ENCODE results near the gene KCTD16.

Gene KCTD16

DNA sequence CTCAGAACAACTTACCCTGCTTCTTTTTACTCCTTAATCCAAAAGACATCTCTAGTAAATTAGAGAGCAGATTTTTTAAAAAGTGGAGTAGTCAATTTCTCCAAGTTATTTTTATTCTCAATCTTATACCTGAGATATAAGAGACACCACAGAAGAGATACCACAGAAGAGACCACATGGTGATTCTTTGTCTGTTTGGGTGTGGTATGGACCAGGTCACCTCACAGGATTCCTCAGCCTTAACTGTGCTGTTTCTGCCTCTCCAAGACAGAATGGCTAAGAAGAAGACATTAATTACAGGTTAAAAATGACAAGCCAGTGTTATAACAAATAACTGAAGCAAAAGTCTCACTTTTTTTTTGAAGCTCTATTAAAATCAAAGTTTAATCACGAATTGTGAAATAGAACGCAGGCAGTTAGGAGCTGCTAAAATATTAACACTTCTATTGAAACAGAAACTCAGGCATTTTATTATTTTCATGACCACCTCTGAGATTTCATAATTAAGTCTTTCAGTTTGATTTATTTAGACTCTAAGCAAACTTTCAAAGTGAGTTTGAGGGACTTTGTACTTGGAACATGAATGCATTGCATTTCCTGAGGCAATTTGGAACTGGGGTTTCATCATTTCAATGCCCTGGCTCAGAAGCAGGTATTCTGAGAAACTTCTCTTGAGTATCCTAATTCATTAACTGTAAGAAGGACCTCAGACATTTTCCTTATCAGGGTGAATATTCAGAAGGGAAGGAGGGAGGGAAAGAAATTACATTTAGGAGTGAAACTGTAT lies 280.7 kb downstream of the KCTD16 start:
- H3K36me3 Mint-ChIP-seq = no peaks in the 10 kb centered on the region
- H3K4me3 Mint-ChIP-seq = no peak overlapping the region
- no peaks in the 10 kb centered on the region for H3K4me1 Mint-ChIP-seq
- H3K9me3 Mint-ChIP-seq = peaks cover 10% of the 10 kb centered on the region
- H3K27ac Mint-ChIP-seq = no peak overlapping the region
- no peaks in the 10 kb centered on the region for H3K27me3 Mint-ChIP-seq

DNA sequence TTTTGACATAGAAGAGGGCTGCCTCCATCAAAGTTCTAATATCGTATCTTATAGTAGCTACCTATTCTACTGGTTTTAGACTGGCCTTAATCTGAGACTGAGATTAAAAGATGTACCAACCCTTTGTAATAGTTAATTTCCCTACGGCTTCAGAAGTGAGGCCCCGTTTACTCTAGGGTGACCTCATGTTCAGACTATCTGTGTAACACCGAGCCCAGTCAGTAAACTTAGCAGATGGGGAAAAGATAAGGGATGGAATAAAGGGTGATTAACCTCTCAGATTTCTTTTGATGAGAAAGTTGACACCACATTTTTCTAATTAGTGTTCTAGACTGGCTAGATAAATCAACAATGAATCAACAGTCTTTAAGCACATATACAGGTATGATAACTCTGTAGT lies 283.1 kb downstream of the KCTD16 start:
- Mint-ChIP-seq H3K27ac (no peak overlapping the region), H3K27me3 (no peaks in the 10 kb centered on the region), H3K4me1 (no peaks in the 10 kb centered on the region), H3K4me3 (no peak overlapping the region), H3K9me3 (peaks cover 10% of the 10 kb centered on the region), H3K36me3 (no peaks in the 10 kb centered on the region)

DNA sequence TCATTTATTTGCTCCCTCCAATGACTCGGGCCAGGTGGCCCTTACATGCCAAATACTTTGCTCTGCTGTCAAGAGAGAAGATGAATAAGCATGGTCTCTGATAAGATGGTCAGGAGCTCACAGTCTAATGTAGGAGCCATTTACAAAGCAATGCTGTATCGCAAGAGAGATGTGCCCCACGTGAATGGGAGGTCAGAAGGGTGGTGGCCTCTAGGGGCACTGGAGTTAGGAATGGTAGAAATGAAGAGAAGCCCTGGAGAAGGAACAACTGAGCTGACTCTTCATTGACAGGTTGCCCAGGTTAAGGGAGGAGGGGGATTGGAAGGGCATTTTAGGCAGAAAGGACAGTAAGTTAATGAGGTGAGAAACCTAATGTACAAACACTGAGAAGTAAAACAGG lies 286.5 kb downstream of the KCTD16 start:
- Mint-ChIP-seq H3K4me1 (no peaks in the 10 kb centered on the region), H3K27me3 (no peaks in the 10 kb centered on the region), H3K4me3 (no peak overlapping the region), H3K36me3 (no peaks in the 10 kb centered on the region), H3K27ac (peak overlapping the region; percentile 26), H3K9me3 (peaks cover 10% of the 10 kb centered on the region)

DNA sequence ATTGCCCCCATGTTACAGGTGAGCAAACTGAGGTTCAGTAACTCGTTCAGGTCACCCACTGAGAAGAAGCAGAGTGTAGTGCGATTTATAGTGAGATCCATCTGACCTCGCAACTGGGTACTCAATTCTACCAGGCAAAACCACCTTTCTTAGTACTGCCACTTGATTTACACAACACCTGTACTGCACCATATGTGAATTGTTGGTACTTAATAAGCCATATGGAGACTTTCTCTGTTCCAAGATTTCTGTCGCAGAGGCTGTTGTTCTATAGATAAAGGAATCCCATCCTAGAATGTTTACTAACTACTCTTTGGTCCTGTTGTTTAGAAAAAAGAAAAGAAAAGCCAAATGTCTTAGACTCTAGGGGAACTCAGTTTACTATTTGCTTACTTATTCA lies 287.5 kb downstream of the KCTD16 start:
- H3K4me3 Mint-ChIP-seq = no peak overlapping the region
- no peak overlapping the region for H3K27ac Mint-ChIP-seq
- peaks cover 10% of the 10 kb centered on the region for H3K9me3 Mint-ChIP-seq
- no peaks in the 10 kb centered on the region for H3K36me3 Mint-ChIP-seq
- no peaks in the 10 kb centered on the region for H3K27me3 Mint-ChIP-seq
- no peaks in the 10 kb centered on the region for H3K4me1 Mint-ChIP-seq

DNA sequence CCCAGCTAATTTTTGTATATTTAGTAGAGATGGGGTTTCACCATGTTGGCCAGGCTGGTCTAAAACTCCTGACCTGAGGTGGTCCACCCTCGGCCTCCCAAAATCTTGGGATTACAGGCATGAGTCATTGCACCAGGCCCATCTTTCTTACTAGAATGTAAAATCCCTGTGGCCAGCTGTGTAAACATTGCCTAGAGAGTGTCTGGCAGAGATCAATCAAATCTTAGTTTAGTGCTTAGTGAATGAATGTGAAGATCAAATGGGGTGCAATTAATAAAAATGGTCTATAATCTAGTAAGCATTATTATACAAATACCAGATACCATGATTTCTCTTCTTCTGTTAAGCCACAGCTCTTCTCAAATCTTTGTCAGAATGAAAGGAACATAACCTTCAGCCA lies 289.9 kb downstream of the KCTD16 start:
- Mint-ChIP-seq H3K27ac (no peak overlapping the region), H3K4me1 (no peaks in the 10 kb centered on the region), H3K36me3 (no peaks in the 10 kb centered on the region), H3K27me3 (no peaks in the 10 kb centered on the region), H3K9me3 (peaks cover 10% of the 10 kb centered on the region), H3K4me3 (no peak overlapping the region)

DNA sequence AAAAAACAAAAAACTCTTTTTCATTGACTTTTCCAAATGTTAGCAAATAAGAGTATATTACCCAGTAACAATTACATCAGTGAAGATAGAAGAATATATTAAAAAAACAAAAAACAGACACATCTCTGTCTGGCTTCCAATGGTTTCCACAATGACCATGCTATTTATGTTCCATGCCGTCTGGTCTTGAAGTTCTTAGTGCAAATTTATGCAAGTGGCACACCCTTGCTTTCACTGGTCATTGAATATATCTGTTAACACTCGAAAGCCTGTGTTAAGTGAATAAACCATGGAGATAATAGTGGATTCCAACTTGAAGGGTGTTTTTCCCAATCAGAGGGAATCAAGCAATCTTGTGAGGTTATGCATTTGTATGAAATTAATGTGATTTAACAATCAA lies 291.9 kb downstream of the KCTD16 start:
- Mint-ChIP-seq H3K27me3 (no peaks in the 10 kb centered on the region), H3K27ac (no peak overlapping the region), H3K9me3 (peaks cover 10% of the 10 kb centered on the region), H3K4me3 (no peak overlapping the region), H3K4me1 (no peaks in the 10 kb centered on the region), H3K36me3 (no peaks in the 10 kb centered on the region)

DNA sequence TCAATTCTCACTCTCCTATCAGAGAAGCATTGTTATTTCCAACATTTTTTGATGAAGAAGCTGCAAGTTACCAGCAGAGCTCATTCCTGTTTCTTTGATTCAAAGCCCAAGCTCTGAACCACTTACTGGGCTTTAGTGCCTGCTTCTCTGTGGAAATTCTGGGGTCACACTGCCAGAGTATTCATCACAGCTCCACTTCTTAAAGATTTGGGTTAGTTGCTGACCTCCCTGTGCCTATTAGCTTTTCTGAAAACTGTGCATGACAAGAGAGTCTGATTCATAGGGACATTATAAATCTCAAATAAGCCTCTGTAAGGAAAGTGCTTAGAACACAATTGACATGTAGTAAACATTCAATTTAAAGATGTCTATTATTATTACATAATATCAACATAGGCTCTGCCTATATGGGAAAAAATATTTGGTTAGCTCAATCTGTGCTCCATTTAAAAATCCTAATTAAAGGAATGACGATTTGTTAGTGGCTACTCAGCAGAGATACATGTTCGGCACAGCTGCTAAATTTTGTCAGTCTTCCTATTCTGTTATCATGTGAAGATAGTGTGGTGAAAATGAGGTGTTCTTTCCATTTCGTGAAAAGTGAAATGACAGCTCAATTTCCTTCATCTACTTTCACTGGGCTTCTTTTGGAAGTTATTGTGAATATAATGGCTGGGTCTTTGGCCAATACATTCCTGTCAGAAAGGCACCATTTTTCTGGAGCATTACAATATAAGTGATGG lies 293.0 kb downstream of the KCTD16 start:
- Mint-ChIP-seq H3K27me3 (peaks cover 1% of the 10 kb centered on the region), H3K27ac (no peak overlapping the region), H3K4me3 (no peak overlapping the region), H3K36me3 (no peaks in the 10 kb centered on the region), H3K9me3 (peaks cover 10% of the 10 kb centered on the region), H3K4me1 (no peaks in the 10 kb centered on the region)

DNA sequence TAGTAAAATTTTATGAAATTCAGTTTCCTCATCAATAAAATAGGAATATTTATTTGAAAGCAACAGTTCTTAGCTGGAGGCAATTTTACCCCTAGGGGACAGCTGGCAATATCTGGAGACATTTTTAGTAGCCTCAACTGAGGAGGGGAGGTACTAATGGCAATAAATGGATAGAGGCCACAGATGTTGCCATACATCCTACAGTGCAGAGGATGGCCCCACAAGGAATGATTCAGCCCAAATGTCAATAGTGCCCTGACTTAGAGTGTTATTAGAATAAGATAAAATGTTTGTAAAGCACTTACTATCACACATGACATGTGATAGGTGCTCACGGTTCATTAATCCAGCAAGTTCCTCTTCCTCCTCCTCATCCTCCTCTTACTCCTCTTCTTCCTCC lies 293.6 kb downstream of the KCTD16 start:
- H3K27me3 Mint-ChIP-seq = peaks cover 1% of the 10 kb centered on the region
- no peaks in the 10 kb centered on the region for H3K36me3 Mint-ChIP-seq
- H3K27ac Mint-ChIP-seq = no peak overlapping the region
- no peak overlapping the region for H3K4me3 Mint-ChIP-seq
- H3K4me1 Mint-ChIP-seq = no peaks in the 10 kb centered on the region
- peaks cover 10% of the 10 kb centered on the region for H3K9me3 Mint-ChIP-seq

DNA sequence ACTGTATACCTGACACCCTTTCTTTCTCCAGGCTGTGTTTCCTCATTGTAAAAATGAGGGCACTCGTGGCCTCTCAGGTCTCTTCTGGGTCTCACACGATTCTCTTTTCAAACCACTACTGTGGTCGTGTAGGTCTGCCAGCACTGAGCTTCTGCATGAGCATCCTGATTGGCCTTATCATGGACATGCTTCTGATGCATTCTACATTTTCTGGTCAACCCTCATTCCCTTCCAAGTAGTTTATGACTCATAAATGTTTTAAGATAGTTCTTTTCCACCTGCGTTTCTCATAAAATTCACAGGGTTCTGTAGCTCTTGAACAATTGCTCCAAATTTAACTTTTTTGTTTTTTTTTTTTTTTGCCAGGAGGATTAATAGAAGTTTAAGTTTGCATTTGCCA lies 294.8 kb downstream of the KCTD16 start:
- H3K36me3 Mint-ChIP-seq = no peaks in the 10 kb centered on the region
- H3K9me3 Mint-ChIP-seq = peaks cover 5% of the 10 kb centered on the region
- H3K27me3 Mint-ChIP-seq = peaks cover 1% of the 10 kb centered on the region
- H3K4me1 Mint-ChIP-seq = no peaks in the 10 kb centered on the region
- H3K4me3 Mint-ChIP-seq = no peak overlapping the region
- H3K27ac Mint-ChIP-seq = no peak overlapping the region

DNA sequence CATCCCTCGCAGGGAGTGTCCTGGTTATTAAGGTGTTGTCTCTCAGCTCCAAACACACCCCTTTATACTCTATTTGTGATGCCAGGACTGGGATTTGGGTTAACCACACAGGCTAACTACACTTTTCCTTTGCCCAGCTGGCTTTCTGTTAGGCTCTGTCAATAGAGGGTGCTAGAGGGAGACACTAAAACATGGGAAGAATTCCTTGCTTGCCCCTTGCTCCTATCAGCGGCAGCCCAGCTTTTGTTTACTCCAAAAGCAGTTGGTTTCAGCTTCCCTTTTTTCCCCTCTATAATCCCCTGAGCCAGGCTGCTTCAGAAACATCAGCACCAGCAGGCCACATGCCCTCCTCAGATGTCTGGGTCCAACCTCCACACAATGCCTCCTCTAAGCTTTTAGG lies 297.1 kb downstream of the KCTD16 start:
- H3K27ac Mint-ChIP-seq = no peak overlapping the region
- H3K36me3 Mint-ChIP-seq = no peaks in the 10 kb centered on the region
- H3K27me3 Mint-ChIP-seq = peaks cover 1% of the 10 kb centered on the region
- no peaks in the 10 kb centered on the region for H3K9me3 Mint-ChIP-seq
- no peak overlapping the region for H3K4me3 Mint-ChIP-seq
- H3K4me1 Mint-ChIP-seq = no peaks in the 10 kb centered on the region

DNA sequence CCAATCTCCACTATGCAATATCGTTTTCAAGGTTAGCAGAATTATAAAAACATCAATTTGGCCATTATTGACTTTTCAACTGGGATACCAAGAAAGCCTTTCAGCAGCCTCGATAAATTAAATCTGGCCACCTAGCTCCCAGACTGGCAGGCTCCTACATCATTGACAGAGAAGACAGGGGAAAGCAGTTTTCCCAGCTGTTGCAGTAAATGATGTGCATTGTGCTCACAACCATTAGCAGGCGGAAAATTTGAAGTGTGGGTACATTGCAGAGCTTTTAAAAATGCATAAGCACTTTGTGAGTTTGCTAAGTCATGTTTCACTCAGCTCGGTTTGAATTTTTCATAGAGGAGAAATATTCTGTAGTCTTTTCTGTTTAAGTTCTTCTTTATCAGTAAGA lies 297.9 kb downstream of the KCTD16 start:
- no peak overlapping the region for H3K27ac Mint-ChIP-seq
- H3K4me1 Mint-ChIP-seq = no peaks in the 10 kb centered on the region
- no peaks in the 10 kb centered on the region for H3K9me3 Mint-ChIP-seq
- peaks cover 1% of the 10 kb centered on the region for H3K27me3 Mint-ChIP-seq
- H3K4me3 Mint-ChIP-seq = no peak overlapping the region
- no peaks in the 10 kb centered on the region for H3K36me3 Mint-ChIP-seq

DNA sequence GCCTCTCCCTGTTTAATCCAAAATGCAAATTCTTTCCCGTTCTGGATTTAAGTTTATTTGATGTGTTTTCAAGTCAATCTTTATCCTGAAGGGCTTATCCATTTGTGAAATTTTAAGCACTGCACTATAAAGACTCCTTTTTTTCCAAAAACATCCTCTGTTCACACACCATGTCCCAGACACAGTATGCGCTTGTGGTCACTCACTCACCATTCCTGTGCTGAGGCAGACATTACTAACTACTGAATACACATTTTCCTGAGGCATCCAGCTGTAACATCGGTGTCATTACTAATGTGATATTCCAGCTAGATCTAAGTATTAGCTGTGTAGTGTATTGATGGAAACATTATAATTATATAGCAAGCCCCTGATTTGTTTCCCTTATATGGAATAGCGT lies 298.4 kb downstream of the KCTD16 start:
- Mint-ChIP-seq H3K4me3 (no peak overlapping the region), H3K36me3 (no peaks in the 10 kb centered on the region), H3K27me3 (peaks cover 1% of the 10 kb centered on the region), H3K27ac (no peak overlapping the region), H3K9me3 (no peaks in the 10 kb centered on the region), H3K4me1 (no peaks in the 10 kb centered on the region)

DNA sequence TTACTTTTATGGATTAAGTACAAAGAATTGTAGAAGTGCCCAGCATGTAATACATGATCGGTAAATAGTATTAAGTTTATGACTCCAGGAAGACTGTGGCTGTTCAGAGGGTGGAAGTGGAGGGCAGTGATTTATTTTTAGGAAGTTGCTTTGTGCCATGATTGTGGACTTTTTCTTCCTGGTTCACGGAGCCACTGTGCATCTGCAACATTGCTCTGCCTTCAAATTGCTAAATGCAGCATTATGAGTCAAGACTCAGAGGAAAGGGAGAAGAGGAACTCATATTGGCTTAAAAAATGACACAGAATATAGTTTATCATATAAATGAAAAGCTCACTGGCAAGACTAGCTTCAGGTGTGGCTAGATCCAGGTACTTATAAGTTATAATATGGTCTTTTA lies 301.5 kb downstream of the KCTD16 start:
- Mint-ChIP-seq H3K4me1 (no peaks in the 10 kb centered on the region), H3K27ac (no peak overlapping the region), H3K4me3 (no peak overlapping the region), H3K9me3 (no peaks in the 10 kb centered on the region), H3K27me3 (peaks cover 1% of the 10 kb centered on the region), H3K36me3 (no peaks in the 10 kb centered on the region)

DNA sequence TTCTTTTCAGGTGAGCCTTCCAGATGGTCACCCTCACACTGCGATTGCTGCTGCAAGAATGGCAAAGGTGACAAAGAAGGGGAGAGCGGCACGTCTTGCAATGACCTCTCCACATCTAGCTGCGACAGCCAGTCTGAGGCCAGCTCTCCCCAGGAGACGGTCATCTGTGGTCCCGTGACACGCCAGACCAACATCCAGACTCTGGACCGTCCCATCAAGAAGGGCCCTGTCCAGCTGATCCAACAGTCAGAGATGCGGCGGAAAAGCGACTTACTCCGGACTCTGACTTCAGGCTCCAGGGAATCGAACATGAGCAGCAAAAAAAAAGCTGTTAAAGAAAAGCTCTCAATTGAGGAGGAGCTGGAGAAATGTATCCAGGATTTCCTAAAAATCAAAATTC lies 303.0 kb downstream of the KCTD16 start:
- no peaks in the 10 kb centered on the region for H3K9me3 Mint-ChIP-seq
- H3K4me3 Mint-ChIP-seq = no peak overlapping the region
- no peaks in the 10 kb centered on the region for H3K4me1 Mint-ChIP-seq
- H3K36me3 Mint-ChIP-seq = no peaks in the 10 kb centered on the region
- no peak overlapping the region for H3K27ac Mint-ChIP-seq
- H3K27me3 Mint-ChIP-seq = no peaks in the 10 kb centered on the region

DNA sequence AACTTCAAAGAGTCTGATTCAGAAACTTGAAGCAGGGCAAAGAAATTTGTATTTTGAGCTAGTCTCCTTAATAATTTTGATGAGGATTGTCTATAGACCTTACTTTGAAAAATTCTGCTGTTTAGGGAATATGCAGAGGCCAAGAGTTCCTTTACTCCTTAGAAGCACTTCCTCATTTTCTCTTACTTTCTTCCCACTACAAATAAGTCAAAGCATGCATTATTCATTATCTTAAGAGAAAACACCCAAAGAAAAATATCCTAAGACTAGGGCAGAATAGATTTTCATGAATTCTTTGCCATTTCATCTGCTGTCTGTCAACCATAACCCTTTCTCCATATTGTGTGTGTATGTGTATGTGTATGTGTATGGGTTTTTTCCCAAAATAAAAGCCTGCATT lies 307.9 kb downstream of the KCTD16 start:
- H3K9me3 Mint-ChIP-seq = no peaks in the 10 kb centered on the region
- H3K4me1 Mint-ChIP-seq = no peaks in the 10 kb centered on the region
- no peaks in the 10 kb centered on the region for H3K27me3 Mint-ChIP-seq
- H3K36me3 Mint-ChIP-seq = no peaks in the 10 kb centered on the region
- no peak overlapping the region for H3K27ac Mint-ChIP-seq
- no peak overlapping the region for H3K4me3 Mint-ChIP-seq

DNA sequence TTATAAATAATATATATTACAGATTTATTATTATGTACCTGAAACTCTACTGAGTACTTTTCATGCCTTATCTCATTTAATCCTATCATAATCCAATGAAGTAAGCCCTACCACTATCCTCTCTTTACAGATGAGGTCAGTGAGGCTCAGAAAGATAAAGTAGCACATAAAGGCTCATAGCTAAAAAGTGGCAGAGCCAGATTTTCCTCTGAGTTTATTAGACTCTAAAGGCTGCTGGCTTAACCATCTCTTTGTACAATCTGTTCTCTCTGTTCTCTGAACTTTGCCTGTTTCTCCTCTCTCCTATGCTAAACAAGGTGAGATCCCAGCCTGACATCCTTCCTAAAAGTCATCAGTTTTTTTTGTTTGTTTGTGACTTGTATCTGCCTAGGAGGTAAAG lies 311.2 kb downstream of the KCTD16 start:
- H3K4me3 Mint-ChIP-seq = no peak overlapping the region
- H3K27me3 Mint-ChIP-seq = no peaks in the 10 kb centered on the region
- no peak overlapping the region for H3K27ac Mint-ChIP-seq
- no peaks in the 10 kb centered on the region for H3K36me3 Mint-ChIP-seq
- H3K4me1 Mint-ChIP-seq = no peaks in the 10 kb centered on the region
- H3K9me3 Mint-ChIP-seq = no peaks in the 10 kb centered on the region
